K562 (cell line): ENCODE measurements around the gene DNAAF3. TPM values are rescaled to one million over a fixed set of nuclear protein-coding genes. Genes with fewer than 3 reads are reported as not detected.

Experiments
- GABPB1 ChIP-seq: sonication (generic); formaldehyde crosslinking; IDR thresholded peaks from 2 replicates; pipeline ENCODE4 v1.8.0; 2022; ENCODE audit warnings: mild to moderate bottlenecking, missing genetic modification reagents
- GTF2E2 ChIP-seq: fragments of 200-800 bp; sonication (Bioruptor generic); IDR thresholded peaks from 2 replicates; pipeline ENCODE4 v1.6.1; 2016; ENCODE audit warnings: missing genetic modification characterization, missing compliant biosample characterization
- MEF2D ChIP-seq: conservative IDR thresholded peaks from 2 replicates; pipeline ENCODE4 v1.6.1; 2016; ENCODE audit warnings: low read depth, missing genetic modification characterization, missing compliant biosample characterization
- NR3C1 ChIP-seq: sonication (generic); formaldehyde crosslinking; IDR thresholded peaks from 2 replicates; pipeline ENCODE4 v1.8.1; 2022; ENCODE audit warnings: missing genetic modification reagents
- PCBP2 ChIP-seq: fragments of 200-400 bp; formaldehyde crosslinking; IDR thresholded peaks from 2 replicates; pipeline ENCODE4 v1.6.1; 2018; ENCODE audit warnings: low read length, low read depth, mild to moderate bottlenecking, moderate library complexity; ENCODE audit not compliant: poor library complexity, severe bottlenecking
- POLR2AphosphoS2 ChIP-seq: IDR thresholded peaks from 2 replicates; pipeline ENCODE4 v1.6.1; 2012; ENCODE audit warnings: low read length, improper control_type of control experiment
- POLR2G ChIP-seq: fragments of 200-400 bp; formaldehyde crosslinking; IDR thresholded peaks from 2 replicates; pipeline ENCODE4 v1.6.1; 2017; ENCODE audit warnings: low read depth, mild to moderate bottlenecking, antibody characterized with exemption, low read length, moderate library complexity
- RNF2 ChIP-seq: sonication (generic); IDR thresholded peaks from 2 replicates; pipeline ENCODE4 v1.6.1; 2016
- SMAD4 ChIP-seq: fragments of 250-450 bp; sonication (Bioruptor Pico); conservative IDR thresholded peaks from 2 replicates; pipeline ENCODE4 v1.8.0; 2021; ENCODE audit warnings: inconsistent platforms, mild to moderate bottlenecking, moderate library complexity
- SP2 ChIP-seq: IDR thresholded peaks from 2 replicates; pipeline ENCODE4 v1.6.1; 2011; ENCODE audit warnings: mild to moderate bottlenecking, low read depth, low read length, moderate library complexity; ENCODE audit not compliant: poor library complexity, severe bottlenecking; ENCODE audit errors: extremely low read depth
- TEAD4 ChIP-seq, 2 experiments: sonication (generic) in 1 of 2; formaldehyde crosslinking in 1 of 2; IDR thresholded peaks; 2 replicates each; pipeline versions ENCODE4 v1.6.1 to v1.8.0; 2012 to 2022; ENCODE audit warnings: borderline replicate concordance in 1 of 2, inconsistent platforms in 1 of 2, low read length in 1 of 2, mild to moderate bottlenecking in 1 of 2, missing genetic modification reagents in 1 of 2
- THAP12 ChIP-seq: fragments of 250-450 bp; sonication (Bioruptor Pico); IDR thresholded peaks from 2 replicates; pipeline ENCODE4 v1.9.0; 2021; ENCODE audit warnings: mild to moderate bottlenecking, inconsistent platforms
- ZNF175 ChIP-seq: fragments of 200-800 bp; sonication (Bioruptor generic); IDR thresholded peaks from 2 replicates; pipeline ENCODE4 v1.6.1; 2016; ENCODE audit warnings: low read depth, mild to moderate bottlenecking, missing genetic modification characterization, missing compliant biosample characterization
- ZNF318 ChIP-seq, 2 experiments: fragments of 450-650 bp; IDR thresholded peaks; 2 replicates each; pipeline ENCODE4 v1.6.1; 2016; ENCODE audit warnings: mild to moderate bottlenecking in 2 of 2, borderline replicate concordance in 1 of 2, low read depth in 1 of 2, moderate library complexity in 1 of 2
- ZNF764 ChIP-seq: fragments of 250-450 bp; sonication (Bioruptor Pico); IDR thresholded peaks from 2 replicates; pipeline ENCODE4 v1.4.0; 2020; ENCODE audit warnings: low read depth, mild to moderate bottlenecking, moderate library complexity
- ZSCAN29 ChIP-seq: fragments of 450-650 bp; IDR thresholded peaks from 2 replicates; pipeline ENCODE4 v1.6.1; 2017
- polyA plus RNA-seq, 8 experiments: library from polyadenylated mRNA; depleted of rRNA in 4 of 8; stranded (reverse) in 5 of 8; unstranded in 3 of 8; fragments of >200 nt; fragmentation: Nextera tagmentation in 2 of 8; fragmentation: Illumina TruSeq in 1 of 8; extraction: Ambion mirVana in 2 of 8; extraction: Trizol in 1 of 8; gene quantifications; 2 replicates each; pipeline versions ENCODE4 v1.2.1 to v1.2.3, GENCODE V29; 2011 to 2014; ENCODE audit warnings: inconsistent platforms in 1 of 8, missing spikeins in 1 of 8
- total RNA-seq, 7 experiments: library from RNA; depleted of rRNA in 6 of 7; stranded (reverse); fragments of >200 nt in 6 of 7; fragmentation: Illumina TruSeq in 2 of 7; extraction: Trizol in 2 of 7; gene quantifications; 2 replicates each; pipeline versions ENCODE4 v1.2.1 to v1.2.3, GENCODE V29; 2011 to 2021; ENCODE audit warnings: low replicate concordance in 1 of 7

DNAAF3 gene
- total and polyA plus RNA-seq, 9 of the 15 experiments (the other 6 are each of a cell fraction or from before 2014, with no cell fraction given): 21.6 to 61.5 (median 43.0) TPM

GRCh38 chr19:55173714-55174409 lies 7.4 kb upstream of the DNAAF3 start (continued):
- TF ChIP-seq ZNF318 (IDR thresholded peaks at IDR 0.05; ENCODE audit: borderline replicate concordance in 1 of 2, low read depth in 1 of 2): no peak
- TF ChIP-seq MEF2D: no peak
- TF ChIP-seq SP2: no peak
- TF ChIP-seq PCBP2: no peak
- TF ChIP-seq POLR2AphosphoS2: no peak
- no peak for TF ChIP-seq TEAD4 (IDR thresholded peaks at IDR 0.05; ENCODE audit: low read length)
- TF ChIP-seq TEAD4 (CRISPR knock-in tag; IDR thresholded peaks at IDR 0.05; ENCODE audit: borderline replicate concordance): no peak
- no peak for TF ChIP-seq NR3C1 (CRISPR knock-in tag)
- 0 out of 2 replicates have a peak, but pooled peaks have one; percentile 7 for TF ChIP-seq RNF2
- peak; percentile 77 for TF ChIP-seq POLR2G
- TF ChIP-seq SMAD4: no peak
- TF ChIP-seq ZSCAN29: no peak
- no peak for TF ChIP-seq THAP12 (CRISPR knock-in tag)
- TF ChIP-seq GTF2E2 (tag): no peak
- no peak for TF ChIP-seq ZNF764
- no peak for TF ChIP-seq GABPB1 (CRISPR knock-in tag)
- no peak for TF ChIP-seq ZNF175 (CRISPR knock-in tag)
